Measurements from ENCODE around the gene NEK3.
"Not testable (repeated sequence)": the region's sequence is repeated elsewhere in the genome, so short reads cannot be mapped to it uniquely, and the experiment has no call there.

Gene NEK3

GRCh38 chr13:52109116-52109670 is 50.2 kb downstream of the NEK3 start:
- no peak for DNase-seq

- DNase-seq = no peak
Observed at GRCh38 chr13:52105841-52106240, 53.6 kb downstream of the NEK3 start.

- no peak for DNase-seq
Observed at GRCh38 chr13:52104624-52105023, 54.8 kb downstream of the NEK3 start.

GRCh38 chr13:52103386-52103785 is 56.0 kb downstream of the NEK3 start:
- no peak for DNase-seq

GRCh38 chr13:52102423-52102822 is 57.0 kb downstream of the NEK3 start:
- DNase-seq = not testable (repeated sequence)

GRCh38 chr13:52097197-52097596 is 62.2 kb downstream of the NEK3 start:
- DNase-seq = no peak

- DNase-seq = no peak
Observed at GRCh38 chr13:52096748-52097147, 62.6 kb downstream of the NEK3 start.

- DNase-seq = no peak
Observed at GRCh38 chr13:52096062-52096461, 63.3 kb downstream of the NEK3 start.

- no peak for DNase-seq
Observed at GRCh38 chr13:52092087-52092486, 67.3 kb downstream of the NEK3 start.

- no peak for DNase-seq
Observed at GRCh38 chr13:52091473-52091872, 67.9 kb downstream of the NEK3 start.

GRCh38 chr13:52085421-52085820 is 74.0 kb downstream of the NEK3 start:
- no peak for DNase-seq

GRCh38 chr13:52084981-52085380 is 74.4 kb downstream of the NEK3 start:
- not testable (repeated sequence) for DNase-seq

All from NCI-H2227 treated with DMSO at 0.1 percent for 48 hours (cell line).